Neuron (in vitro differentiated cells): ENCODE results near the gene NR2F2.

Source experiments
- H2AFZ ChIP-seq: one replicate; pipeline ENCODE4 v1.6.1; 2013; ENCODE audit warnings: low read depth, mild to moderate bottlenecking, inconsistent platforms, low read length, moderate library complexity
- H3K27me3 ChIP-seq: one replicate; pipeline ENCODE4 v1.6.1; 2013; ENCODE audit warnings: low read length; ENCODE audit not compliant: insufficient read depth
- H3K36me3 ChIP-seq: one replicate; pipeline ENCODE4 v1.6.1; 2013; ENCODE audit warnings: low read length; ENCODE audit not compliant: insufficient read depth
- H3K4me1 ChIP-seq: one replicate; pipeline ENCODE4 v1.6.1; 2013; ENCODE audit warnings: low read length; ENCODE audit not compliant: insufficient read depth
- H3K4me3 ChIP-seq: 2 replicates; pipeline ENCODE4 v1.5.1; 2013; ENCODE audit warnings: mild to moderate bottlenecking, low read length, moderate library complexity
- H3K9me3 ChIP-seq: one replicate; pipeline ENCODE4 v1.6.1; 2013; ENCODE audit warnings: low read length

Gene NR2F2

GRCh38 chr15:96331144-96331944 lies 844 bp downstream of the NR2F2 start:
- Histone ChIP-seq H3K9me3 (no peaks in the 10 kb centered on the region), H3K4me1 (peaks cover 27% of the 10 kb centered on the region), H3K4me3 (peak overlapping the region; percentile 100), H2AFZ (no peak overlapping the region), H3K36me3 (peaks cover 40% of the 10 kb centered on the region), H3K27me3 (no peaks in the 10 kb centered on the region)

DNA sequence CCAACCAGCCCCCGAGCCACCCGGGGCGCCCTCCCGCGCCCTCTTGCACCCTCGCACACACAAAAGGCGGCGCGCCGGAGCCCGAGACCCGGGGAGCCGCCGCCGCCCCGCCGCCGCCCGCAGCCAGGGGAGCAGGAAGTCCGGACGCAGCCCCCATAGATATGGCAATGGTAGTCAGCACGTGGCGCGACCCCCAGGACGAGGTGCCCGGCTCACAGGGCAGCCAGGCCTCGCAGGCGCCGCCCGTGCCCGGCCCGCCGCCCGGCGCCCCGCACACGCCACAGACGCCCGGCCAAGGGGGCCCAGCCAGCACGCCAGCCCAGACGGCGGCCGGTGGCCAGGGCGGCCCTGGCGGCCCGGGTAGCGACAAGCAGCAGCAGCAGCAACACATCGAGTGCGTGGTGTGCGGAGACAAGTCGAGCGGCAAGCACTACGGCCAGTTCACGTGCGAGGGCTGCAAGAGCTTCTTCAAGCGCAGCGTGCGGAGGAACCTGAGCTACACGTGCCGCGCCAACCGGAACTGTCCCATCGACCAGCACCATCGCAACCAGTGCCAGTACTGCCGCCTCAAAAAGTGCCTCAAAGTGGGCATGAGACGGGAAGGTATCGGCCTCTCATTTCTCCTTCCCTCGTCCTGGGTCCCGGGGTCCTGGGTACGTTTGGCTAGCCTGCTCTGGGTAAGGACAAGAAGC lies 1.6 kb downstream of the NR2F2 start:
- no peaks in the 10 kb centered on the region for H3K9me3 ChIP-seq
- H3K36me3 ChIP-seq = peaks cover 44% of the 10 kb centered on the region
- peaks cover 27% of the 10 kb centered on the region for H3K4me1 ChIP-seq
- H3K4me3 ChIP-seq = peak overlapping the region; percentile 100
- no peak overlapping the region for H2AFZ ChIP-seq
- no peaks in the 10 kb centered on the region for H3K27me3 ChIP-seq

- H3K4me3 ChIP-seq = peak overlapping the region; percentile 100
- H2AFZ ChIP-seq = no peak overlapping the region
- no peaks in the 10 kb centered on the region for H3K27me3 ChIP-seq
- no peaks in the 10 kb centered on the region for H3K9me3 ChIP-seq
- H3K36me3 ChIP-seq = peaks cover 50% of the 10 kb centered on the region
- peaks cover 26% of the 10 kb centered on the region for H3K4me1 ChIP-seq
Observed at GRCh38 chr15:96332637-96333121, 2.2 kb downstream of the NR2F2 start.

DNA sequence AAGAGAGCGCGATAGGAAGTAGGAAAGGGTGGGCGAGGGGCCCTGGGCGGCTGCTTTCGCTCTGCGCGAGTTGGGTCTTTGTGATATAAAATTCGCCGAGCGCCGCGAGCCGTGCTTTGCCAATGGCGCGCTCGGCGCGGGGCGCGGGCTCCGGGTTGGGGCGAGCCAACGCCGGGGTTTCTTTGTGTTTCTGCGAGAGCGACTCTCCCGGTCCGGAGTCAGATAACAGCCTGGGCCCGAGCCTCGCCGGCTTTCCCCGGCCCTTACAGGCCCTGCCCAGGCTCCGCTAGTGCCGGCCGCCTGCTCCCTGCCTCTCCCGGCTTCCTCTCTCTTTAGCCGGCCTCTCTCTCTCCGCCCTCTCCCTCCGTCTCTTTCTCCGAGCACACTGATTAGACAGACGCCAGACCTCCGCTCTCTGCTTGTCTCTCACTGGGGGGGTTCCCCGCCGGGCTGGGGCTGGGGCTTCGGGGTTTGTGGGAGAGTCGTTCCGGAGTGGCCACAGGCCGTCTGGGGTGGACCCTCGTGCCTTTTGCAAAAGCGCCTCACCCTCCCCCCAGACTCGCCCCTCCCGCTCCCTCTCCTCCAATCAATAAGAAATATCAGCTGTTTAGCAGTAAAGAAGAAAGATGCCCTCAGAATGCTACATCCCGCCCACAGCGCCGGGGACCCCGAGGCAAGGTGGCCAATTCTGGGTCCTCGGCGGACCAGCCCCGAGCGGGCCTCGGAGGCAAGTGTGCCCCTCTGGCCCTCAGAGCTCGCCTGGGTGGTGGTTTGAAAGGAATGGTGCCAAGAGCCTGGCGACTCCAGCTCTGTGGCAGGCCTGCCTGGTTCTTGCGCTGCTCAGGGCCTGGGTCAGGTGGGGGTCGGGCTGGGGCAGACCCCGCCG lies 2.9 kb downstream of the NR2F2 start:
- peak overlapping the region; percentile 100 for H3K4me3 ChIP-seq
- no peaks in the 10 kb centered on the region for H3K9me3 ChIP-seq
- no peaks in the 10 kb centered on the region for H3K27me3 ChIP-seq
- H3K4me1 ChIP-seq = peaks cover 26% of the 10 kb centered on the region
- H2AFZ ChIP-seq = no peak overlapping the region
- H3K36me3 ChIP-seq = peaks cover 57% of the 10 kb centered on the region

DNA sequence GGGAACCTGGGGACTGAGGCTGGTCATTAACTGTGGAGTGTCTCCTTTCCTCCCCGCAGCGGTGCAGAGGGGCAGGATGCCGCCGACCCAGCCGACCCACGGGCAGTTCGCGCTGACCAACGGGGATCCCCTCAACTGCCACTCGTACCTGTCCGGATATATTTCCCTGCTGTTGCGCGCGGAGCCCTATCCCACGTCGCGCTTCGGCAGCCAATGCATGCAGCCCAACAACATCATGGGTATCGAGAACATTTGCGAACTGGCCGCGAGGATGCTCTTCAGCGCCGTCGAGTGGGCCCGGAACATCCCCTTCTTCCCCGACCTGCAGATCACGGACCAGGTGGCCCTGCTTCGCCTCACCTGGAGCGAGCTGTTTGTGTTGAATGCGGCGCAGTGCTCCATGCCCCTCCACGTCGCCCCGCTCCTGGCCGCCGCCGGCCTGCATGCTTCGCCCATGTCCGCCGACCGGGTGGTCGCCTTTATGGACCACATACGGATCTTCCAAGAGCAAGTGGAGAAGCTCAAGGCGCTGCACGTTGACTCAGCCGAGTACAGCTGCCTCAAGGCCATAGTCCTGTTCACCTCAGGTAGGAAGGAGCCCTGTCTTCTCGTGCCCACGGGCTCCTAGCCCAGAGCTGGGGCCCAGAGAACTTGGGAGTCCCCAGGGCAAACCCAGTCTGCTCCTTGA lies 3.7 kb downstream of the NR2F2 start:
- Histone ChIP-seq H3K4me1 (peaks cover 24% of the 10 kb centered on the region), H3K36me3 (peaks cover 65% of the 10 kb centered on the region), H3K4me3 (peak overlapping the region; percentile 100), H3K27me3 (no peaks in the 10 kb centered on the region), H2AFZ (no peak overlapping the region), H3K9me3 (no peaks in the 10 kb centered on the region)

GRCh38 chr15:96334705-96335410 lies 4.4 kb downstream of the NR2F2 start:
- H3K9me3 ChIP-seq = no peaks in the 10 kb centered on the region
- H3K36me3 ChIP-seq = peaks cover 70% of the 10 kb centered on the region
- peaks cover 25% of the 10 kb centered on the region for H3K4me1 ChIP-seq
- H3K27me3 ChIP-seq = no peaks in the 10 kb centered on the region
- peak overlapping the region; percentile 100 for H3K4me3 ChIP-seq
- H2AFZ ChIP-seq = no peak overlapping the region

DNA sequence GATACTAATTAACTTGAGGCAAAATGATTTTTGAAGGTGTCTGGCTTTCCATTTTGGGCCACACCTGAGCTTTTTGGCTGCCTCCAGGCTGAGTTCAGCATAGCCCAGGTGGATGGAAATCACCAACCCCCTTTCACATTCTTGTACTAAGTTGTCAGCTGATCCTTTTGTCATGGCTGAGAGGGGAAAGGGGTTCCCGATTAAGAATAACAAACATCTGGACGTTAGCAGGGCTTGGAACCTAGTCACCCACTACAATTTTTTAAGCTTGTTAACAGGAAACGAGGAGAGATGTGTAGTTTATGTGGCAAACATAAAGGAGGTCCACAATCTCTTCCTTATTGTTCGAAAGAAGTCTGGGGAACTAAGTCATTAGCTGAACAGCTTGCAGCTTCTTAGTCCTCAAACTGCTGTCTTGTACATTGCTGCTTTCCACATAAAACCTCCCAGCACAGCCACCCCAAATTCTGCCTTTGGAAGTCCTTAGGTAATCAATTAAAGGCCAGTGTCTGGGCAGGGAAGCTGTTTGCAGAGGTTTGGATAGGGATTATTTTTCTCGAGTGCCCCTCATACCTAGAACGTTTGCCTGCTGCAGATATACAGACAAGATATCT lies 5.0 kb downstream of the NR2F2 start:
- H3K36me3 ChIP-seq = peaks cover 73% of the 10 kb centered on the region
- no peaks in the 10 kb centered on the region for H3K27me3 ChIP-seq
- H3K4me3 ChIP-seq = peak overlapping the region; percentile 100

GRCh38 chr15:96336108-96336595 lies 5.7 kb downstream of the NR2F2 start:
- Histone ChIP-seq H3K36me3 (peaks cover 73% of the 10 kb centered on the region), H3K27me3 (no peaks in the 10 kb centered on the region), H3K4me1 (peaks cover 31% of the 10 kb centered on the region)

More for the DNA sequence above, 5.0 kb downstream of the NR2F2 start:
- peaks cover 30% of the 10 kb centered on the region for H3K4me1 ChIP-seq
- no peaks in the 10 kb centered on the region for H3K9me3 ChIP-seq
- no peak overlapping the region for H2AFZ ChIP-seq

GRCh38 chr15:96336596-96337364 lies 6.3 kb downstream of the NR2F2 start:
- peaks cover 78% of the 10 kb centered on the region for H3K36me3 ChIP-seq
- H3K4me1 ChIP-seq = peaks cover 37% of the 10 kb centered on the region
- H3K4me3 ChIP-seq = peak overlapping the region; percentile 100
- H3K9me3 ChIP-seq = no peaks in the 10 kb centered on the region
- no peaks in the 10 kb centered on the region for H3K27me3 ChIP-seq
- no peak overlapping the region for H2AFZ ChIP-seq

More at GRCh38 chr15:96336108-96336595, 5.7 kb downstream of the NR2F2 start:
- H2AFZ ChIP-seq = no peak overlapping the region
- H3K9me3 ChIP-seq = no peaks in the 10 kb centered on the region
- H3K4me3 ChIP-seq = peak overlapping the region; percentile 100

GRCh38 chr15:96337365-96338023 lies 7.0 kb downstream of the NR2F2 start:
- Histone ChIP-seq H3K36me3 (peaks cover 80% of the 10 kb centered on the region), H3K4me3 (peak overlapping the region; percentile 100), H3K4me1 (peaks cover 44% of the 10 kb centered on the region), H3K9me3 (no peaks in the 10 kb centered on the region), H3K27me3 (no peaks in the 10 kb centered on the region), H2AFZ (no peak overlapping the region)
